ENCODE results near the gene SLC1A4.
A peak's percentile ranks its signal among the peaks of the same experiment; 100 is the strongest.

- TF ChIP-seq CTCF (IDR thresholded peaks at IDR 0.05; ENCODE audit: insufficient read depth, low read length, poor library complexity, severe bottlenecking) (peak; percentile 10), EZH2phosphoT487 (conservative IDR thresholded peaks at IDR 0.05; ENCODE audit: low read length) (no peak)
These were observed 28.1 kb downstream of the SLC1A4 start for GRCh38 chr2:65017335-65017734.
